SH-SY5Y (cell line): ENCODE measurements around the gene MALT1.

Source experiments
- GATA2 ChIP-seq: IDR thresholded peaks from 2 replicates; pipeline ENCODE4 v1.6.1; 2011; ENCODE audit warnings: mild to moderate bottlenecking, low read depth, low read length
- GATA3 ChIP-seq: IDR thresholded peaks from 2 replicates; pipeline ENCODE4 v1.6.1; 2011; ENCODE audit warnings: low read depth, mild to moderate bottlenecking, low read length, moderate library complexity

MALT1 gene

DNA sequence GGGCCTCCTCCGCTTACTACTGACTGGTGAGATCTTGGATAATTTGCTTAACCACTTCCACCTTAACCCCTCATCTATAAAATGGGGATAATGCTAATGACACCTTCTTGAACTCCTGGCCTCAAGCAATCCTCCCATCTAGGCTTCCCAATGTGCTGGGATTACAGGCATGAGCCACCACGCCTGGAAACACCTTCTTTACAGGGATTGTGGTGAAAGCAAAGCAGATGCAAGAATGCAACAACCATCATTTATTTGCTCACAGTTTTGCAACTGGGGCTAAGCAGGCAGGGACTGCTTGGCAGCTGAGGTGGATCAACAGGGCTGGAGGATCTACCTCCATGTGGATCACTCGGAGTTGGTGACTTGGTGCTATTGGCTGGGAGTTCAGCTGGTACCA, 117.2 kb downstream of the MALT1 start:
- TF ChIP-seq GATA2 (no peak), GATA3 (no peak)

DNA sequence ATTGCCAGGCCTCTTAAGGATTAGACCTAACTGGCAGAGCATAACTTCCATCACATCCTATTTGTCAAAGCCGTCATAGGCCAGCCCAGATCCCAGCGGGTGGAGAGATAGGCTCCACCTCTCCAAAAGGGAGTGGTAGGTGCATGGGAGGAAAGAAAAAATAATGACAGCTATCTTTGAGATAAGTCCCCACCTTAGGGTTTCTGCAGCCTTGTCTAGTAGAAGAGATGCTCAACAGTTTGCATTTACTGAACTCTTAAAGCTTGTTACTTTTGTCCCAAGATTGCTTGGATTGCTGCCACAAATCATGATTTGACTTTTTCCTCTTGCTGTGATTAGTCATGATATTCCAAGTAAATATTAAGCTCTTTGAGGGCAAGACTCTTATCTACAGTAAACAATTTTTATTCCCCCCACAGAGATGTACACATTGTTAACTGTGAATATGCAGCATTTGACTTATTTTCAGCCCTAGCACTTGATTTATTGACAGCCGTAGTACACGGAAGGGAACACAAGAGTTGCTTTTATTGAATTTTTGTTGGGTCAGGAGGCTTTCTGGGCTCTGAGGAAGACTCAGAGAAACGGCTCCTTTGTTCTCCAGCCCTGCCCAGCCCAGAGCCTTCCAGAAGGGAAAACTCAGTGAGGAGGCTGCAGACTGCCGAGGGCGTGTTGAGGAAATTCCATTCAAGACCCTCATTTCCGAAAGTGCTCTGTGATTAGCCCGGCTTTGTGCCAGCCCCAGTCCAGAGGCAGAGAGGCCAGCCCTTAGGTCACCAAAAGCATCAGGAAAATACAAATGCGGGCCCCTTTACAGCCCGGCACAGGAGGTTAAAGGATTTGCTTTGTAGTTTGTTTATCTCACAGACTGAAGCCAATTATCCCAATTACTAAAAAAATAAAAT, 118.0 kb downstream of the MALT1 start:
- TF ChIP-seq GATA2 (no peak), GATA3 (no peak)

DNA sequence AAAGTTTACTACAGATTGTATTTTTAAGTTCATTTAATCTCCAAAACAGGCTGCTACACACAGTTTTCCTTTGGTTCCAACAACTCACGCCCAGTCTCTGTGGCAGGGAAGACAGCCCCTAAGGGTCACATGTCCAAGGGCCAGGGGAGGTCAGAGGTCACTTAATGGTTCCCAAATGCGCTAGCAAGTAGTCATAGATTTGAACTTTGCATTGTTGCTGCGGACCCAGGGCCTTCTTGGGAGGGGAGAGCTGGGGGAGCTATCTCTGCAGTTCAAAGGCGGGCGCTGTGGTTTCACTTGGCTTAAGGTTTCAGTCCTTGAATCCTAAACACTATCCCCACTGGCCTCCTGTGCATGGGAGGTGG, 118.6 kb downstream of the MALT1 start:
- TF ChIP-seq GATA2: no peak
- no peak for TF ChIP-seq GATA3

DNA sequence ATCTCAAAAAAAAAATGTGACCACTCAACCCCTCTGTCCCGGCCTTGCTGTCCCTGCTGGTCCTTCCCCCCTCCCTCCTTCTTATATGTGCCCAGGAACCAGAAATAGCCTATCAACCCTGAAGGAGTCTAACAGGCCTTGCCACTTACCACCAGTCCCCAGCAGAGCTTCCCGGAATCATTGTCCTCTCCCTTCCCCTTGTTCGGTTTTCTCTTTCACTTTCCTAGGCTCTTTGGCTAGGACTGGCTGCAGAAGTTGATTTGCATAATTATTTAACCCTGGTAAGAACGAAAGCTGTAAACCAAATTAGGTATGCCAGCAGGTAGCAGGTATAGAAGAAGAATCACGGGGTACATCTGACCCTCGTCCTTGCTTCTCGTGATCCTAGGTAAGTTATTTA, 120.8 kb downstream of the MALT1 start:
- TF ChIP-seq GATA3: no peak
- no peak for TF ChIP-seq GATA2

DNA sequence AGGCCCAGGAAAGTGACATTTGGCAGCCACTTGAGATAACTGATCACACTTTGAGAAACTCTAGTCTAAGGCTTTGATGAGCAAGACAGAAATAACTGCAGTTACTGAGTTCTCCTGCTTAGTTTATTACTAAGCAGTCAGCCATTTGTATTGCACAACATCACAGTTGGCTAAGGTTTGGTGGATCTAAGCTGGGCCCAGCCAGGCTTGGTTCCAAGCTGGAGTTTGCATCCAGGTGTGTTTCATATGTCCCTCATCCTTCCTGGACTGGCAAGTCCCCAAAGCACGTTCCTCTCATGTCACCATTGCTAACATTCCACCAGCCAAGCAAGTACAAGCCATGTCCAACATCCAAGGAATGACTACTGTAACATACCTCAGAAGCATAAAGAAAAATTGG, 122.1 kb downstream of the MALT1 start:
- no peak for TF ChIP-seq GATA3
- TF ChIP-seq GATA2: no peak

DNA sequence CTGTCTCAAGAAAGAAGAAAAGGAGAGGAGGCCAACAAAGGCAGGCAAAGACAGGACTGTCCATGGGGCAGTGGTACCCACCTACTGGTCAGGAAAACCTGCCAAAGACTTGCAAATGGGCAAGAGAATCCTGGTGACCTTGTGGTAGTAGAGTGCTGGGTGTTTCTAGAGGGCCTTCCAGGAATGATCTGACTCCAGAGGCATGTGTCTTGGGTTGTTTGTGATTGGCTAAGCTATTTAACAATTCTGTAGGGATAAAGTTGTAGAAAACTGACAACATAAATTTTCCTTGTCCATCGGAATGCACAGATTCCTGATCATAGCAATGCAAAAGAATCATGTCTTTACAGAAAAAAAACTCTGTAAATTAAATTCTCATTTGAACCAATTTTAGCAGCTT, 125.0 kb downstream of the MALT1 start:
- TF ChIP-seq GATA2: no peak
- TF ChIP-seq GATA3: no peak

DNA sequence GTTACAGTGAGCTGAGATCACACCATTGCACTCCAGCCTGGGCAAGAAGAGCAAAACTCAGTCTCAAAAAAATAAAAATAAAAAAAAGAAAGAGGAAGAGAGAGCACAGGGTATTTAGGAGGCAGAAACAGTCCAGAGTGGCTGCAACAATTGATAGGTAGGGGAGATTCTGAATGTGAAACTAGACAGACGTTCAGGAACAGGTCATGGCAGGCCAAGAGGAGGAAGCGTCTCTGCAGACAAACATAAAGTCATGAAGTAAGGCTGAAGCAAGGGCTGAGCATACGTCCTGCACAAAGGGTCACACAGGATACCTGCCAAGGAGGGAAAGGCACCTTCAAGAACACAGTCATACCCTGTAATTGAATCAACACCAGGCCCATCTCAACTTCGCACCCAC, 129.3 kb downstream of the MALT1 start:
- TF ChIP-seq GATA2: no peak
- no peak for TF ChIP-seq GATA3

DNA sequence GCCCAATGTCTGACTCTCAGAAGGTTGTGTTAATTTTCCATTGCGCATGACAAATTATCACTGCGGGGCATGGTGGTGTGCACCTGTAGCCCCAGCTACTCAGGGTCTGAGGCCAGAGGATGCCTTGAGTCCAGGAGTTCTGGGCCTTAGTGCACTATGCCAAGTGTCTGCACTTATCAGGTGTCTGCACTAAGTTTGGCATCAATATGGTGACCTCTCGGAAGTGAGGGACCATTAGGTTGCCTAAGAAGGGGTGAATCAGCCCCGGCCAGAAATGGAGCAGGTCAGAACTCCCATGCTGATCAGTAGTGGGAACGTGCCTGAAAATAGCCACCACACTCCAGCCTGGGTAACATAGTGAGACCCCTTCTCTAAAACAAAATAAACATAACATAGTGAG, 131.7 kb downstream of the MALT1 start:
- no peak for TF ChIP-seq GATA2
- TF ChIP-seq GATA3: no peak

DNA sequence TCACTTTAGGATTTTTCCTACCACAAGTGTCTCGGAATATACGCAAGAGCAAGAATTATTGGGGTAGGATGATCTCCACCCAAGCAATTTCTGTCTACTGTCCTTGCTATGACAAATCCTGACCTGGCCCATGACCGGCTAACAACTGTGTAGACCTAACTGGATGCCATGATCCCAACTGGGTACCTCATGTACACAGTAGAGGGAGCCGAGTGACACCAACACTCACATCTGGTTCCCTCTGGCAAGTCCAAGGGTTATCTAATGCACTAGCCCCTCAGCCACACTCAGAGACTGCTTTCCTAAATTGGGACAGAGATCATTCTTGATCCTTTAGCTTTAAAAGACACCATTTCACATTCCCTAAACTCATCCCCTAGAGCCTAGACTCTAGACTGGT, 132.7 kb downstream of the MALT1 start:
- TF ChIP-seq GATA2: no peak
- TF ChIP-seq GATA3: no peak
